Testis (tissue), 2 donors: ENCODE data around the gene RAD18.

Source experiments
- POLR2A ChIP-seq: fragments of 450-650 bp; IDR thresholded peaks from one replicate; pipeline ENCODE4 v1.6.1; 2017; ENCODE audit warnings: antibody characterized with exemption, mild to moderate bottlenecking, moderate library complexity
- TF ChIP-seq, protein P1 (sequence below), 3 experiments: fragments of 450-650 bp in 2 of 3; fragments of 200-600 bp in 1 of 3; sonication (generic) in 1 of 3; IDR thresholded peaks; one replicate each; pipeline ENCODE4 v1.5.1; 2016 to 2019; ENCODE audit warnings: antibody characterized with exemption in 3 of 3, mild to moderate bottlenecking in 2 of 3, moderate library complexity in 1 of 3

DNA sequence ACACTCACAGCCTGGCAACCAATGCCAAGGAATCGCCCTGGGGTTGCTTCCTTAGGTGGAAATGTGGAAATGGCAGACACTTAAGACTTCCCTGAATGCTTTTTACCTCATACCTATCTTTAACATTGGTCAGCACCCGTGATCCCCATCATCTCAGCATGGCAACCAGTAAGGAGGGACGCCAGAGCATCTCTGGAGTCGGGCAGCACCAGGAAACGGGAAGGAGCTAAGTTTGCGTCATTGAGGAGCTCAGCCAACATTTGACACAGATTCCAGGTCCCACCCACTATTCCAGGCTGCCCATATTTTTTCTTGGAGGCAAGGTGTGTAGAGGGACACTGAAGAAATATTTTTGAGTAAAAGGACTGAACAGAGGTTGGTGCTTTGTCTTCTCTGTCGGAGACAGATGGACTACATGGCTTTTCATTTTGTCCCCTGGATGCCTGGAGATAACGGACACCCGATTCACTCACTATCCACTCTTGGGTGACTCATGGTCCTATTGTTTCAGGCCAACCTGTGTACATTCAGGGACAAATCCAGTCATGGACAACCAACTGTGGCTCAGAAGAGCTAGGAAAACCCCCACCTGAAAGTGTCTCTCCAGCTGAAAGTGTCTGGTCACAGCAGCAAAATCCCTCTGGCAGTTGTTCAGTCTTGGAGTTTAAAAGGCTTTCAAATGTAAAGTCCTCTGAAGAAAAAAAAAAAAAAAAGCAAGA is 123.5 kb downstream of the RAD18 start:
- TF ChIP-seq, protein P1, sequence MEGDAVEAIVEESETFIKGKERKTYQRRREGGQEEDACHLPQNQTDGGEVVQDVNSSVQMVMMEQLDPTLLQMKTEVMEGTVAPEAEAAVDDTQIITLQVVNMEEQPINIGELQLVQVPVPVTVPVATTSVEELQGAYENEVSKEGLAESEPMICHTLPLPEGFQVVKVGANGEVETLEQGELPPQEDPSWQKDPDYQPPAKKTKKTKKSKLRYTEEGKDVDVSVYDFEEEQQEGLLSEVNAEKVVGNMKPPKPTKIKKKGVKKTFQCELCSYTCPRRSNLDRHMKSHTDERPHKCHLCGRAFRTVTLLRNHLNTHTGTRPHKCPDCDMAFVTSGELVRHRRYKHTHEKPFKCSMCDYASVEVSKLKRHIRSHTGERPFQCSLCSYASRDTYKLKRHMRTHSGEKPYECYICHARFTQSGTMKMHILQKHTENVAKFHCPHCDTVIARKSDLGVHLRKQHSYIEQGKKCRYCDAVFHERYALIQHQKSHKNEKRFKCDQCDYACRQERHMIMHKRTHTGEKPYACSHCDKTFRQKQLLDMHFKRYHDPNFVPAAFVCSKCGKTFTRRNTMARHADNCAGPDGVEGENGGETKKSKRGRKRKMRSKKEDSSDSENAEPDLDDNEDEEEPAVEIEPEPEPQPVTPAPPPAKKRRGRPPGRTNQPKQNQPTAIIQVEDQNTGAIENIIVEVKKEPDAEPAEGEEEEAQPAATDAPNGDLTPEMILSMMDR (IDR thresholded peaks at IDR 0.05) = no peak
- no peak for TF ChIP-seq POLR2A
